Measurements from ENCODE around the gene GANAB. TPM values are rescaled to one million over a fixed set of nuclear protein-coding genes. Genes with fewer than 3 reads are reported as not detected.

The GANAB gene
- total and polyA plus RNA-seq, 2 of the 4 experiments (the other 2 are of a cell fraction): 209 to 344 TPM

DNA sequence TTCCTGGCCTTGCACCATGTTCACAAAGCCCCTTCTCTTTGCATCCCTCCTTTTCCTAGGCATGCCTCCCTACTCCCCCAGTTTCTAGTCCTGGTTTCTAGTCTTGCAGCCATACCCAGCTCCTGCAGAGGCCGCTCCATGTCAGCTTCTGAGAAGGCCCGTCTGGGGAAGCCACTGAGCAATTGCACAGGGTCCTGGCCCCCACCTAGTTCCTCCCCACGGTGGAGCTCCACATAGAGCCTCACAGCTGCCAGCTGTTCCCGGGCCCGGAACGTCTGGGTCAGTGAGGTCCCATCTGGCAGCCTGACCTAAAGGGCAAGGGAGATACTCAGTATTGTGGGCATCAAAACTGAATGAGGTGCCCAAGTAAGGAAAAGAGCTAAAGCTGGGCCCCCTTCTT lies 30.3 kb upstream of the GANAB start:
- CTCF ChIA-PET: no interaction called here
- no peak overlapping the region for H3K4ac ChIP-seq (ENCODE audit: low read depth, low read length)
- H4K8ac ChIP-seq (ENCODE audit: low read depth in 2 of 2, low read length in 2 of 2): no peak overlapping the region
- in situ Hi-C loops (cut with MboI; ENCODE audit: low sequenced_read_pairs) (no loop called here), dilution Hi-C loops (cut with HindIII; ENCODE audit: low sequenced_read_pairs, unreplicated experiment) (no loop called here), intact Hi-C loops (cut with micrococcal nuclease) (no loop called here)
- ATAC-seq (ENCODE audit: low read depth) (no peak), DNase-seq (no peak)
- H3K27me3 ChIP-seq (ENCODE audit: control insufficient read depth, insufficient read depth, low read length): no peaks in the 10 kb centered on the region
- no peak overlapping the region for H2BK5ac ChIP-seq (ENCODE audit: low read depth, low read length, poor library complexity, severe bottlenecking)
- no peak overlapping the region for H4K91ac ChIP-seq (ENCODE audit: insufficient read depth, low read depth, low read length)
- no peak overlapping the region for H3K9ac ChIP-seq (ENCODE audit: low read depth, low read length)
- no peak overlapping the region for H3K14ac ChIP-seq (replicated peaks; ENCODE audit: low read depth, low read length)
- H3K4me3 ChIP-seq (ENCODE audit: insufficient read depth, low read depth, low read length): no peak overlapping the region
- no peak overlapping the region for H3K18ac ChIP-seq (ENCODE audit: low read depth, low read length)
- POLR2A ChIA-PET (ENCODE audit: unreplicated experiment): no interaction called here
- no TSS peak for BruUV-seq (replicated peaks)
- no peak overlapping the region for H3K56ac ChIP-seq (ENCODE audit: extremely low read depth, insufficient read depth, low read length)
- no peaks in the 10 kb centered on the region for H3K9me3 ChIP-seq (ENCODE audit: control insufficient read depth, insufficient read depth, low read length)
- no peak overlapping the region for H3K23ac ChIP-seq (ENCODE audit: low read depth, low read length)
- no peak overlapping the region for H2BK120ac ChIP-seq (ENCODE audit: low read depth, low read length)
- no peak overlapping the region for H4K5ac ChIP-seq (ENCODE audit: low read depth, low read length)
- H3K79me1 ChIP-seq (ENCODE audit: low read depth in 1 of 2, low read length in 2 of 2): peaks cover 14 to 42% of the 10 kb centered on the region in 2 experiments; a peak in 3 of 4 replicates
- no peaks in the 10 kb centered on the region for H4K20me1 ChIP-seq (ENCODE audit: insufficient read depth, low read length)
- no peak overlapping the region for H2AK5ac ChIP-seq (ENCODE audit: low read depth, low read length)
- H3K4me1 ChIP-seq (ENCODE audit: control insufficient read depth, insufficient read depth, low read length): peaks cover 10% of the 10 kb centered on the region
- TF ChIP-seq POLR2A (IDR thresholded peaks at IDR 0.05; ENCODE audit: low read depth, low read length): no peak
- TF ChIP-seq, protein P1, sequence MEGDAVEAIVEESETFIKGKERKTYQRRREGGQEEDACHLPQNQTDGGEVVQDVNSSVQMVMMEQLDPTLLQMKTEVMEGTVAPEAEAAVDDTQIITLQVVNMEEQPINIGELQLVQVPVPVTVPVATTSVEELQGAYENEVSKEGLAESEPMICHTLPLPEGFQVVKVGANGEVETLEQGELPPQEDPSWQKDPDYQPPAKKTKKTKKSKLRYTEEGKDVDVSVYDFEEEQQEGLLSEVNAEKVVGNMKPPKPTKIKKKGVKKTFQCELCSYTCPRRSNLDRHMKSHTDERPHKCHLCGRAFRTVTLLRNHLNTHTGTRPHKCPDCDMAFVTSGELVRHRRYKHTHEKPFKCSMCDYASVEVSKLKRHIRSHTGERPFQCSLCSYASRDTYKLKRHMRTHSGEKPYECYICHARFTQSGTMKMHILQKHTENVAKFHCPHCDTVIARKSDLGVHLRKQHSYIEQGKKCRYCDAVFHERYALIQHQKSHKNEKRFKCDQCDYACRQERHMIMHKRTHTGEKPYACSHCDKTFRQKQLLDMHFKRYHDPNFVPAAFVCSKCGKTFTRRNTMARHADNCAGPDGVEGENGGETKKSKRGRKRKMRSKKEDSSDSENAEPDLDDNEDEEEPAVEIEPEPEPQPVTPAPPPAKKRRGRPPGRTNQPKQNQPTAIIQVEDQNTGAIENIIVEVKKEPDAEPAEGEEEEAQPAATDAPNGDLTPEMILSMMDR (conservative IDR thresholded peaks at IDR 0.05; ENCODE audit: low read depth, low read length): no peak
- no peak for TF ChIP-seq MXI1 (IDR thresholded peaks at IDR 0.05; ENCODE audit: borderline replicate concordance, low read depth, low read length)
- TF ChIP-seq RFX5 (IDR thresholded peaks at IDR 0.05; ENCODE audit: low read depth, low read length): no peak
- no peak for TF ChIP-seq MAFK (IDR thresholded peaks at IDR 0.05; ENCODE audit: low read depth, low read length)
- TF ChIP-seq, protein P2, sequence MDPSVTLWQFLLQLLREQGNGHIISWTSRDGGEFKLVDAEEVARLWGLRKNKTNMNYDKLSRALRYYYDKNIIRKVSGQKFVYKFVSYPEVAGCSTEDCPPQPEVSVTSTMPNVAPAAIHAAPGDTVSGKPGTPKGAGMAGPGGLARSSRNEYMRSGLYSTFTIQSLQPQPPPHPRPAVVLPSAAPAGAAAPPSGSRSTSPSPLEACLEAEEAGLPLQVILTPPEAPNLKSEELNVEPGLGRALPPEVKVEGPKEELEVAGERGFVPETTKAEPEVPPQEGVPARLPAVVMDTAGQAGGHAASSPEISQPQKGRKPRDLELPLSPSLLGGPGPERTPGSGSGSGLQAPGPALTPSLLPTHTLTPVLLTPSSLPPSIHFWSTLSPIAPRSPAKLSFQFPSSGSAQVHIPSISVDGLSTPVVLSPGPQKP (IDR thresholded peaks at IDR 0.05; ENCODE audit: borderline replicate concordance, low read depth, low read length): no peak
- no peak for TF ChIP-seq FOS (IDR thresholded peaks at IDR 0.05; ENCODE audit: low read depth, low read length)
- H3K4me2 ChIP-seq (ENCODE audit: low read depth, low read length): no peak overlapping the region
- H2BK20ac ChIP-seq (ENCODE audit: low read depth, low read length): no peak overlapping the region
- no peak overlapping the region for H2AFZ ChIP-seq (replicated peaks; ENCODE audit: low read length, poor library complexity)
- H2BK15ac ChIP-seq (ENCODE audit: low read depth, low read length): no peak overlapping the region
- H3K36me3 ChIP-seq (ENCODE audit: control insufficient read depth, insufficient read depth, low read length): peaks cover 19% of the 10 kb centered on the region
- H2AK9ac ChIP-seq (replicated peaks; ENCODE audit: low read depth, low read length, poor library complexity): no peak overlapping the region
- WGBS, 2 experiments (ENCODE audit: extremely low coverage in 2 of 2, insufficient read length in 1 of 2): no CpG with 5 or more reads among the region's 6 CpGs
- H3K27ac ChIP-seq (ENCODE audit: insufficient read depth, low read length): no peak overlapping the region
- peaks cover 4% of the 10 kb centered on the region; the same call in 1 of the 2 replicates for H3K9me1 ChIP-seq (ENCODE audit: insufficient read depth, low read length)
